DMS153 treated with DMSO at 0.1 percent for 48 hours (cell line): ENCODE data around the gene IGFBP3.

Source experiments
- DNase-seq: peaks from one replicate; lab custom pipeline; 2025; ENCODE audit not compliant: unreplicated experiment; lab: John Stamatoyannopoulos, UW

Gene IGFBP3

DNA sequence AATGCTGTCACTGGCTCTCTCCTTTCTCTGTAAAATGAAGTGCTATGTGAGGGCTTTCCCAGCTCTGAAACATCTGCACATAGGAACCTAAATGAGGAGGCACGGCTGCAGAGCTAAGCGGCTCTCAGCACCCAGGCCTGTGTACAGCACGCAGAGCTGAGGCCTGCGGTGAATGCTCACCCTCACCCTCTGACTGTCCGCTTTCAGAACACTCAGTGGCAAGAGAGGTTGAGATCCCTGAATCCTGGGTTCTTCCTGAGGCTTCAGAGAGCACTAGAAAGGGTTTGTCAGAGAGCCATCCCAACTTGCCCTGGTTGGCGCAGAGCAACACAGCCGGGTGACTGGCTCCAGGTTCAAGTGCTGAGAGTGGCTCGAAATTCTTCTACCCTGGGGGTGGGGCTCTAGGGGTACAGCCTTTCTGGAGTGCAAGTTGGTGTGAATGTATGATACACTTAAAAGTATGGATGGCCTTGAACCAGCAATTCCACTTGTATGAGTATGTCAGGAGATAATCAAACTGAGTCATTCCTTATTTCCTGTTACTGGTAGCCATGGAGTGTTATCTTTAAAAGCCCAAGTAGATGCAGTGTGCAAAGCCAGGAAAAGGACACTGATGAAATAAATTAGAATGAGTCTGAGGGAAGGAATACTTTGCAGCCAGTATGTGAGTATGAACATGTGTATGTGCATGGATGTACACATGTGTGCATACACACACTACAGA is 46.5 kb downstream of the IGFBP3 start:
- no peak for DNase-seq

DNA sequence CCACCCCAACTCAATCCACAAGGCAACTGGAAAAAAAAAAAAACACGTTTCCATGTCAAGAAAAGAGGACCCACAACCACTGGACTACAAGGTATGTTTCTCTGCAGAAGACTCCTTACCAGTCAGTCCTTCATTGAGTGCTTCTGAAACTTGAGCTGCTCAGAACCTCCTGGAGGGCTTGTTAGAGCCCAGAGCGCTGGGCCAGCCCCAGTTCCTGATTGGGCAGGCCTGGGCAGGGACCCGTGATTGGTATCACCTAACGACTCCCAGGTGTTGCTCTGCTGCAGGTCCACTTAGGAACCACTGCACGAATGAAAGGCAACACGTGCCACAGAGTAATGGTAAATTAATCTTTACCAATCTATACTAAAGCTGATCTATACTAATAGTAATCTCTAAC is 47.7 kb downstream of the IGFBP3 start:
- DNase-seq = no peak

DNA sequence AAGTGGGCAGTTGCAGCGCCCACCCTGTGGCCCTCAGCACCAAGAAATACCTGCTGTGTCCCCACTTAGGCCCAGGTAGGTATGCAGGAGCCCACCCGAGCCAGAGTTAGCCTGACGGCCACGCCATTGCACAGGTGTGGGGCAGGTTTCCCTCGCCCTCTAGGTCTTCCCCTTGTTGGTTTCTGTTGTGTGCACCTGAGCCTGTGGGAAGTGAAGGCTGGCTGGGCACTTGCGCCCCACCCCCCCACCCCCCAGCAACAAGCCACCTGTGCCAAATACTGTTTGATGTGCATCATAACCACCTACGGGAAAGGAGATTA is 48.1 kb downstream of the IGFBP3 start, which contains the start of gene CCDC201:
Gene CCDC201, minus strand, starts transcription at position 48 of the 320 bp plus-strand sequence. CDS start 75 bp downstream, outside the sequence.
- no peak for DNase-seq

DNA sequence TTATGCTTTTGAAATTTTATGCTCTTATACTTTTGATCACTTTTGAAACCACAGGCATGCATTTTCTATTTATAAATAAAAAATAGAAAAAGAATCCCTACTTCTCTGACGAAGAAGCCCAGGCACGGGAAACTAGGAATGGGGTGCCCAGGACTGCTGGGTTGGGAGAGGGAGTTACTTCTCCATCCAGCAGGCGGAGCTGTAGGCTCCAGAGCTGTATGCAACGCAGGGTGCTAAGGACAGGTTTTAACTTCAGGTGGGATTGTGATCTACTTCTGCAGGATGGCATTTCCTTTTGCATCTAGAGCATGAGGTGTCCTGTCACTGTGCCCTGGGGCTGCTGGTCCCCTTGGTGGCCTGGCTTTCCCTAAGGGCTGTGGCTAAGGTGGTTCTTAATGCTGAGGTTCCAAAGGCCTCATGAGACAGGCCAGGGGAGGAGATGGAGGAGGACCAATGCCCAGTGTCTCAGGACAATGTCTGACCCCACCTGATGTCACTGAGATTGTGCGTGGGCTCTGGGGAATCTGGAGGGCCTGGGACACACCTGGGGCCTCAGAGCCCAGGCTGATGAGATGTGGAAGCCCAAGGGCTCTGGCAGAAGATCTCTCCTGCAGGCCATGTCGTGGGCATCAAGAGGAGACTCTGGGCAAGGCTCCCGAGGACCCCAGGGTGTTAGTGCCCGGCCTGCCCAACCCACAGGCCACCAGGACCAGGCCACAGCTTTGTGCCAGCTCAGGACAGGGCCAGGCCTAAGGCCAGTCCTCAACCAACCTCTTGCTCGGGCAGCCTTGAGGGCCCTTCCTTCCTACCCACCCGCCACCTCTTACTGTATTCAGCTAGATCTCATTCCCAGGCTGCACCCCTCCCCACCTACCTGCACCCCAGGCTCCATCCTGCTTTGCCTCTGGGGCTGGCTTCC is 48.7 kb downstream of the IGFBP3 start:
- DNase-seq = no peak

DNA sequence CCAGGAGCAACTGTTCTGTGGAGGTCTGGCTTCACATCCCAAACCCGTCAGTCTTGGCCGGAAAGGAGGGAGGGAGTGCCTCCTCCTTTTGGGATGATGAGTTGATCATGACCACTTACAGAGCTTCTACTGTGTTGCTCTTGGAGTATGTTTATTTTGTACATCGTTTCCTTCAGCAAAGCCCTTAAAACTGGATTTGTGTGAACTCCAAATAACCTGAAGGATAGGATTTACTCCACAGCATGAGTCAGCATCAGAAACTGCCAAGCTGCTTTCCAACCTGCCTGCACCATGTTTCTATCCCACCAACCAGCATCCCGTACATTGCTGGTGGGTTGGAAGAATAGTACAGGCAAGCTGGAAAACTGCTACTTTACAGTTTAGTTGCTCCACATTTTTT is 51.6 kb downstream of the IGFBP3 start:
- no peak for DNase-seq

DNA sequence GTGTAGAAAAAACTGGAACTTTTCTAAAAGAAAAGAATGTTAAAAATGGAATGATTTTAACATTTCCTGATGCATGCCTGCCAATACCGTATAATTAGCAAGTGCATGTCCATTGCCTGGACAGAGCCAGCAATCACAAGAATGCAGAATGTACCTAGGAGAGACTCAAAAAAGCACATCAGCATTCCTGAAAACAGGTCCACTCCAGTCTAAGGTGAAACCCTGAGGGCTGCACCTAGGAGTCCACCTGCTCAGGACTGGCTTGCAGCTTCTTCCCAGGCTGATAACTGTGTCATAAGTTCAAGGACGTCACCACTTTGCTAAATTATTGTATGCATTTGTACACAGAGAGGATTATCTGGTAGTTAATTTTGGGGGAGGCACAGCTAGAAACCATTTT is 53.6 kb downstream of the IGFBP3 start:
- DNase-seq = no peak

DNA sequence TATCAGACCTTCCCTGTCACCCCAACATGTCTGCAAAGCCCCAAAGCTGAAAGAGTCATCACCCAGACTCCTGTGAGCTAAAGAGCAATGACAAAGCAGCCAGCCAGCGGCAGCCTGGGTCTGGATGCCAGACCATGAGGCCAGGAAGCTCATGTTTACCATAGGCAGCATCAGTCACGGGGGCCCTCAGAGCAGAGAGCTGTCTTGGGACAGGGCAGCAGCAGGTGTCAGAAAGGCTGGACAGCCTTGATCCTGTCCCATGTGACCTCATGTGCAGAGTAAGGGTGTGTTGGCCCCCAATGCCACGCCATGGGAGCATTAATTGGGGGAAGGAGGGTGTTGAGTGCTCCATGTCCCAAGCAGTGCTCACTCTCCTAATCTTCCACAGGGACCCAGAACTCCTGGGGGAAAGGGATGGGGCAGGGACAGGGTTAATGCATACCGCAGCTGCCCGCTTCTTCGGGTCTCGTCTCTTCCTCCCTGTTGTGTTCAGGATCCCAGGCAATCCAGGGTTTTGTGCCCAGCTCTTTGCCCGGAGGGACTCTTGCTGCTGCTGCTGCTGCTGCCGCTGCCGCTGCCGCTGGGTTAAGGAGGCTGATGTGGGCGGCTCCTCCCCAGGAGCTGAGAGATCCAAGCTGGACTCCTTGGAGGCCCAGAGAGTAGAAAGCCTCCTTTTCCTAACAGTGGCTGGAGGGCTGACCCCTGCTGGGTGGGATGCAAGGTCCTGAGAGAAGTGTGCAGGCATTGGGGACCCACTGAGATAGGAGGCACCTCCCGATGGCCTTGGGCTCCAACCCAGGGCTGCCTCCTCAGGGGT is 55.3 kb downstream of the IGFBP3 start:
- DNase-seq = no peak

DNA sequence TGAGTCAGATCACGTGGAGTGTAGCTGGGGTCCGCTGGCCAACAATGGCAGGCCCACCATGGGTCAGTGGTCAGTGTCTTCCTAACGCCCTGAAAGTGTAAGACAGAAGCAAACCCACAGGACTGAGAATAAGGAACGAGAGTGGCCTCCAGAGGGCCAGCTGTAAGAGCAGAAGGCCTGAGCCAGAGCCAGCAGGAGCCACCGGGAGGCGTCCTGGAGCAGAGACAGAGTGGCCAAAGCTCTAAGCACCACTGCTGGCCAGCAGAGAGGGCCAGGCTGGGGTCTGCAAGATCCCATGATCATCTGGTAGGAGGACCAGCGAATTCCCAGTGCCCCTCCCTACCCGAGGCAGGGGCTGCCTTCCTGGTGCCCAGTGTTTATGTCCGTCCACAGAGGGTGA is 57.4 kb downstream of the IGFBP3 start:
- no peak for DNase-seq
